ENCODE measurements around the gene ESR1.
"Not testable (repeated sequence)": the region's sequence is repeated elsewhere in the genome, so short reads cannot be mapped to it uniquely, and the experiment has no call there.

- TF ChIP-seq, protein P1, sequence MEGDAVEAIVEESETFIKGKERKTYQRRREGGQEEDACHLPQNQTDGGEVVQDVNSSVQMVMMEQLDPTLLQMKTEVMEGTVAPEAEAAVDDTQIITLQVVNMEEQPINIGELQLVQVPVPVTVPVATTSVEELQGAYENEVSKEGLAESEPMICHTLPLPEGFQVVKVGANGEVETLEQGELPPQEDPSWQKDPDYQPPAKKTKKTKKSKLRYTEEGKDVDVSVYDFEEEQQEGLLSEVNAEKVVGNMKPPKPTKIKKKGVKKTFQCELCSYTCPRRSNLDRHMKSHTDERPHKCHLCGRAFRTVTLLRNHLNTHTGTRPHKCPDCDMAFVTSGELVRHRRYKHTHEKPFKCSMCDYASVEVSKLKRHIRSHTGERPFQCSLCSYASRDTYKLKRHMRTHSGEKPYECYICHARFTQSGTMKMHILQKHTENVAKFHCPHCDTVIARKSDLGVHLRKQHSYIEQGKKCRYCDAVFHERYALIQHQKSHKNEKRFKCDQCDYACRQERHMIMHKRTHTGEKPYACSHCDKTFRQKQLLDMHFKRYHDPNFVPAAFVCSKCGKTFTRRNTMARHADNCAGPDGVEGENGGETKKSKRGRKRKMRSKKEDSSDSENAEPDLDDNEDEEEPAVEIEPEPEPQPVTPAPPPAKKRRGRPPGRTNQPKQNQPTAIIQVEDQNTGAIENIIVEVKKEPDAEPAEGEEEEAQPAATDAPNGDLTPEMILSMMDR (IDR thresholded peaks at IDR 0.05; ENCODE audit: insufficient read depth, low read depth, low read length) = not testable (repeated sequence)
- not testable (repeated sequence) for TF ChIP-seq EZH2 (IDR thresholded peaks at IDR 0.05; ENCODE audit: insufficient read depth, low read length)
Observed at GRCh38 chr6:151894426-151894825, 86.9 kb downstream of the ESR1 start.
